Umbilical cord (tissue), 2 donors: Measurements from ENCODE around the gene GDF10. TPM values are rescaled to one million over a fixed set of nuclear protein-coding genes. Genes with fewer than 3 reads are reported as not detected.
A peak's percentile ranks its signal among the peaks of the same experiment; 100 is the strongest.

Source experiments
- DNase-seq: peaks from one replicate; pipeline ENCODE4 v3.0.0-alpha.2; 2015; ENCODE audit warnings: low spot score
- total RNA-seq: library from RNA; depleted of rRNA; stranded (reverse); fragments of >200 nt; gene quantifications from one replicate; pipeline ENCODE4 v1.2.3, GENCODE V29; 2014; ENCODE audit warnings: low replicate concordance; ENCODE audit not compliant: insufficient read depth

GDF10 gene
- total RNA-seq, 1 donor from 2014 or later: 0.48 TPM

DNA sequence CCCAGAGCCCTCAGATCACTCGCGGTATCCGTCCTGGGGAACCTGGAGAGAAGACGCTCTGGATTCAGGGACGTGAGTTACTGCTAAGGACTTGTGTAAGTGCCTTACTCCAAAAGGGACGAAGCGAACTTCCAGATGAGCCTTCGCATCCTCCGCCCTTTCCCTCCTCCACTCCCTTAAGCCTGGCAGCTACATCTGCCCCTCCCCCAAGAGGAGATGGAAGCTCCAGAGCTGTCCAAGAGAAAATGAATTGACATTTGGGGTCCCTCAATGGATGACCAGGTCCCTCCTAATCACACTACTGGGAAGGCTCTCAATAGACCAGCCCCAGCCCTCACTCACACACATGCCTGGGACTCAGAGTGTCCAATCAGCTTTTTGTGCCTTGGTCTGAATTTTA is 31.3 kb upstream of the GDF10 start:
- DNase-seq: no peak

DNA sequence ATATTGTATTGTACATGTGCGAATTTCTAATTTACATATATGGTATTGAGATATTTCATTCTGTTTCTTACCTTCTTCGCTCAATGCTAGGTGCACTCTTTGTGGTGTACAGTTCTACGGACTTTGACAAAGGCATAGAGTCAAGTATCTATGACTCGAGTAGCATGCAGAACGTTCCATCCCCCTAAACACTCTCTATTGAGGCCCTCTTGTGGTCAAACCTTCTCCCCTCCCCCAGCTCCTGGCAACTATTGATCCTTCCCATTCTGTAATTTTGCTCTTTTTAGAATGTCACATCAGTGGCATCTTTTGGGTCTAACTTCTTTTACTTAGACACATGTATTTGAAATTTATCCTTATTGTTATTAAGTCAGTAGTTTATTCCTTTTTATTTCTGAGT is 30.7 kb upstream of the GDF10 start:
- no peak for DNase-seq

DNA sequence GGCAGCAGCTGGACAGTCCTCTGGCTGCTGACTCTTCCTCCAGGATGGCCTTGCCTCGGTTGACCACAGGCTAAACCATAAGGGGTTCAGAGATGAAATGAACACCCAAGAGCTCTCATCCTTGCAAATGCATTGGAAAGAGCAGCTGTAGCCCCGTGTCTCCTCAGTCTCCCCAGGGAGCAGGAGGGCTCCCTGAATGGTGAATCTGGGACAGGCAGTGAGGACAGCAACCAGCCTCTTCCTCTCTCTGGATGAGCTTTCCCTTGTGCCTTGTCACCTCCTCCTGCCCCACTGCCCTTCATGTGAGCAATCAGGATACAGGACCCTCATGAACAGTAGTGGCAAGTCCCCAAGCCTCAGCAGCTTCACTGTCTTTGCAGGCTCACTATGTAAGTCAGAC is 23.9 kb upstream of the GDF10 start:
- DNase-seq: no peak

DNA sequence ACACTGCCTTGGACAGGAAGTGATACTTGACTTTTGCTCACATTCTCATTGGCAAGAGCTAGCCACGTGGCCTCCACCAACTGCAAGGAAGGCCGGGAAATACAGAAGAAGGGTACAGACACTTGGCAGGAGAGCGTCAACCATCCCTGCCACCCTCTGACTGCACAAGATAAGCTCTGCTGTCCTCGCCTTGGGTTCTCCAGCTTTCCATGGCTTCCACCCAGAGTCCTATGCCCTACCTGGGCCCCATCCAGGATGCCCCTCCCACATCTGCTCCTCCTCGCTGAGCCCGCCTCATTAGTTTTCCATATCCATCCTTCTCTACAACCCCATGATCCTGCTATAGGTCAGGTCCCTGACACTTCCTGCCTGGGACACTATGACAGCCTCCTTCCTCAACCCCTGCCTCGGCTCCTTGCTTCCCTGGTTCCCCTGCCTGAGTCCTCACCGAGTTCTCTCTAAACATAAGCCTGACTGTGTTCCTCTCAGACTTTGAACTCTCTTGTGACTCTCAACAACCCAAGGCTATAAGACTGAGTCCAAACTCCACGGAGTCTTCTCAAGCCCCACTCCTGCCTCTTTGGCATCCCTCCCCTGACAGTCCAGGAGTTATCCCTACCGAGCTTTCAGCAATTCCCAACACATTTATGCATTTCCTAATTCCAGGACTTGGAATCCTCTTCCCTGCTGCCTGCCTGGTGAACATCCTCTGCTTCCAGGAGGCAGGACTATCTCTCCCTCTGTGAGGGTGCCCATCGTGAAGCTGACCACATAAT is 23.2 kb upstream of the GDF10 start:
- DNase-seq: no peak

DNA sequence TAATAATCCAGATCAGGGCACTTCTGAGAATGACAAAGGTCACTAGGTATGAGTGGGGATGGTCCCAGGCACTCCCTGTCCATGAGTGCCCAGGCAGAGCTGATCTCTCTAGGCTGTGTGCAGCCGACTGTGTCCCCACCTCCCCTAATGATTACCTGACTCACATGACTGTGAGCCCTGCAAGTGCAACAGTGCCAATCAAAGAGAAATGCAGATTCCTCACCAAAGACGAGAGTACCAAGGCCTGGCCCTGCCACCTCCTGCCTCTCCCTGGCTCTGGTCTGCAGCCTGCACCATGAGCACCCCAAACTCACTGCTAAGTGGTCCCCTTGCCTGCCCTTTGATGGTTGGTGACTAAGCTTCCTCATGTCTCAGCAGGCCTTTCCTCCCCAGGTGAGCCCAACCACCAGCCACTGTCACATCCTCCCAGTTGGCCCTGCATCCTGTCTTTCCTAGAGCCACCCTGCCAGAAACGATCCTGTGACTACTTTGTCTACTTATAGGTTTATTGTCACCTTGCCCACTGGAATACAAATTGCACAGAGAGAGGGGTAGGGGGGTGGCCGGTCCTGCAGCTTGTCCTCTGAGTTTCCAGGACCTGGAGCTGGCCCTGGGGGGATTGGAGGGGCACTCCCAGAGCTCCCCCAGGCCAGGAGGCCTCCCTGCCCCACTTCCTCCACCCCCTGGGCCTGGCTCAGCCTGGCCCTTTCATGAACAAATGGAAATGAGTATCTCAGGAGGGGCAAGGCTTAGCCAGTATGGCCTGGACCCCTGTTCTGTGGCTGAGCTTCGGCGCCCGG is 22.4 kb upstream of the GDF10 start:
- no peak for DNase-seq

DNA sequence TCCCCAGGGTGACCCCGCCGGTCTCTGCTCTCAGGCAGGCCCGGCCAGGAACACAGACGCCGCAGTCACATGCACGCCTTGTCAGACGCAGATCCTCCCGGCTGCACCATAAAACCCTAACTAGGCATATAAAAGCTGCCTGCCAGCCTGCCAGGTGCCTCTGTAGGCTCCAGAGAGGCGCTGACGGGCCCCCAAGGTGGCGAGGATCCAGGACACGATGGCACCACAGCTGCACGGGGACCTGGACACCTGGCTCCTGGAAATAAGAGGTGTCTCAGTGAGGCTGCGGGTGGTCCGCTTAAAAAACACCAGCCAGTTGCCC is 21.9 kb upstream of the GDF10 start:
- no peak for DNase-seq

DNA sequence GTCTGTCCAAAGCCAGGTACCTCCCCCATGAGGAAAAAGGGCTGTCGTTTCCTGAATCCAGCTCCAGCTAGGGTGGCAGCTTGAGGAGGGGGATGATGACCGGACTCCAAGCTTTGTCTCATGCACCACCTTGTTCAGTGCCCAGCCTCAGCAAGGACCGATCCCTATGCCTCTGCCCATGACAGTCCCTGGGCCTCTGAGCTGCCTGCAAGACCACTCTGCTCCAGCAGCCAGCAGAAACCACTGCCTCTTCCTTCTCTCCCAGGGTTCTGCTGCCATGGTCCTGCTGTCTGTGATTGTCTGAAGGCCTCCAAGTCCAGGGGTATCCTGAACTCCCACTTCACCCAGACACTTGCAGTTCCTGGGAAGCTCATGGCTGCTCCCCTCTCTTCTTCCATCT is 21.3 kb upstream of the GDF10 start:
- no peak for DNase-seq

DNA sequence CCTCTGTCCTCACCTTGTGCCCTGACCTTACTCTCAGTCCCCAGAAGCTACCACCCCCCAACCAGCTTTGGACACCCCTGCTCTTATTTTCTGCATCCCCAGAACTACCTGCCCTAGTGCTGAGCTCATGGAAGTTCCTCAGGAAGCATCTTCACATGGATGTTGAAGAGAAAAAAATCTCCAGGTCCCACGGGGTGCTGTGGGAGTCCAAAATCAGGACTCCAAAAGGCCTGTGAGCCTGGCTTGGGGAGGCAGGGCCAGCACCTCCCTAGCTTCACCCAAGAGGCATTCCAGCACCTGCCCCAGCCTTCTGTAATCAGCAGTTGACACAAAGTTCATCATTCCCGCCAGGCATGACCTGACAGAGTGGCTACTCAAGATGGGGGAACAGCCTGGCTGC is 20.7 kb upstream of the GDF10 start:
- no peak for DNase-seq

DNA sequence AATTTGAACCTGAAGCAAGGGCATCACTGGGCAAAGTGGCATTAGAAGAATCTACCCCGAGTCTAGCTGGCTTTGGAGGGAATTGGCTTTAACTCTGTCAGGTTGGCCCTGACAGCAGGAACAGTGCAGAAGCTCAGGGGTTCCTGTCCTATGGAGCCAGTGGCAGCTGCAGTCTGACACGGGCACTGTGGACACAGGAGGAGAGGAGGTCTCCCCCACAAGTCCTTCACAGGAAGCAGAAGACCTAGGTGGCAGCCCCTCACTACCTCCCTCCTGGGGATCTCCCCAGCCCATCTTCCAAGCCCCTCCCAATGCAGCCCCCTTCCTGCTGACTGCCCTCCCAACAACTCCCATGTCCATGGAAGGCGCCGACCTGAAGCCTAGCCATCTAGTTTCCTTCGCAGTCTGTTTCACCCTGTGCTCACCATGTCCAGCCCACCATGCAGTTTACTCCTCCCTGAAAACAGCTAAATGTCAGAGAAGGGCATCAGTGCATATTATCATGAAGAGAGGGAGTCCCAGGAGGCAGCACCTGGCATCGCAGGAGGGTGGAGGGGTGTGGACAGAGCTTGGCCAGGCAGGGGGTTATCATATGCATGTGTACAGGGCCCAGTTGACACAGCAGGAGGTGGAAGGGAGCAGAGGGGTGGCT is 17.9 kb upstream of the GDF10 start:
- DNase-seq: no peak

DNA sequence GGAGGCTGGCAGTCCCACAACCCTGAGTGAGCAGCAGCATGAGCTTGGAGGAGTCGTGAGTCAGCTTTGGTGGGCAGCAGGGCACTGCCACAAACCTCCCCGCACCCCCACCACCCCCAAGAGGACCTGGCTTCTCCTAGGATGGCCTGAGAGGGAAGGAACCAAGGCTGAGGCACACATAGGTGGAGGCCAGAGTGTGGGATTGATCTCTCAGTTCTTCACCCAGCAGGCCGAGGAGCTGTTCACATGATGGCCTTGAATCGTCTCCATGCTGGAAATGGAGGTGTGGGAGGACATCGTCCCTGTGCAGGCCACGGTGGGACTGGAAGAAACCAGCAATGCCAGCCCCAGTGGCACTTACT is 17.4 kb upstream of the GDF10 start:
- DNase-seq: no peak

DNA sequence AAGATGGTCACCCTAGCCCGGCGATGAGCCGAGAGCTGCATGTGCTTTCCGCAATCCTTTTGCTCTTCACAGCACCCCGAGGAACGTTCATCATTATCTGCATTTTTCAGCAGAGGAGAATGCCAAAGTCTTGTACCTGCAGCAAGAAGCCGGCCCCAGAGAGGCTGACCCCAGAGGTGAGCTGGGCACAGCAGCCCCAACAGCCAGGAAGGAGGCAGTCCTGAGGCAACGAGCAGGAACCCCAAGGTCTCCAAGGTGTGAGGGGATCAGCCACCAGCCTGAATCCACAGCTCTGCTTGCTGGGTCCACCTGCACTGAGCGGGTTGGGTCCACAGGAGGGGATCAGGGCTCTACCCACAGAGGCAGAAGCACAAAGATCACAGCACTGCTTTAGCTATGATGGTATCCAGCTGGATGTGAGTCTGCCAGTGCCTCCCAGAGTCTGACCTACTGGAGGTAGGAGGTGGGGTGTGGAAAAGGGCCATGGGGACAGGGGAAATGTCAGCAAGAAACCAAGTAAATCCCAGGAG is 16.8 kb upstream of the GDF10 start:
- DNase-seq: no peak

DNA sequence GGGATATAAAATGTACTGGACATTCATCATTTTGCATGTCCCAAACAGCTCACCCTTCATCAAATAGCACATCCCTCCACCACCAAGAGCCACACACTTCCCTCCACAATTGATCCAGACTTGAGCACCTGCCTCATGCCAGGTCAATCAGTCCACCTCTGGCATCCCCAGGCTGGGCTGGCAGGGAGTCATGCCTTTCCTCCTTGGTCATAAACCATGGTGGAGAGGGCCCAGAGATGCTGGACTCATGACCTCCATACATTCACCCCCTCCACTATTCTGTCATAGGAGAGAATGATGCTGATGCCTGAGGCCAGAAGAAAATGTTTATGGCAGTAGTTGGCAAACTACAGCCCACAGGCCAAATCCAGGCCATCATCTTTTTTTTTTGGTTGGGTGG is 16.1 kb upstream of the GDF10 start:
- DNase-seq: no peak

DNA sequence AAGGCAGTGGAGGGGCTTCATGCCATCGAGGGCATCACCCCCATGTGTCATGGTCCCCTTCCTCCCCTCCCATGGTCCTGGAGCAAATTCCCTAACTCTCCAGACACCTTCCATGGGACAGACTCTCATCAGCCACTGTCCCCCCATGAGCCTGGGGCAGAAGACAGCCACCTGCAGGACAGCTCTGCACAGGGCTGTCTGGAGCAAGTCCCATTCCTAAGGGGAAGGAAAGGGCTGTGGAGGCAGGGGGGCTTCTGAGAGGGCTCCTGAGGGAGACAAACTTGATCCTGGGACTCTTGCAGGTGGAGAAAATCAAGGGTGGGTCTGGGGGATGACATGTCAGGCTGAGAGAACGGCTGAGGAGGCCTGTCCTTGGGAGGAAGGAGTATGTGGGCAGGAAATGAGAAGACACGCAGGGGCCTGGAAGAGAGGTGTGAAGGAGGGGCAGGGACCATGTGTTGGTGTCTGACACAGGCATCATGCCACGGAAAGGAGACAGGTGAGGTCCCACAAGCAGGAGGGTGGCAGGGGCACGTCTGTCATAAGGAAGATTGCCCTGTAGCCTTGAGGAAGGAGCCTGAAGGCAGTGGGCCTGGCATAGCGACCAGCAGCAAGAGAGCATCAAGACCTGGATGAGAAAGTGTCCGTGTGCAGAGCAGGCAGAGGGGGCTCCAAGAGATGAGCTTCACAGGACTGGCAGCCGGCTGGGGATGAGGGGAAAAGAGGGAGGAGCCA is 14.4 kb upstream of the GDF10 start:
- DNase-seq: no peak

DNA sequence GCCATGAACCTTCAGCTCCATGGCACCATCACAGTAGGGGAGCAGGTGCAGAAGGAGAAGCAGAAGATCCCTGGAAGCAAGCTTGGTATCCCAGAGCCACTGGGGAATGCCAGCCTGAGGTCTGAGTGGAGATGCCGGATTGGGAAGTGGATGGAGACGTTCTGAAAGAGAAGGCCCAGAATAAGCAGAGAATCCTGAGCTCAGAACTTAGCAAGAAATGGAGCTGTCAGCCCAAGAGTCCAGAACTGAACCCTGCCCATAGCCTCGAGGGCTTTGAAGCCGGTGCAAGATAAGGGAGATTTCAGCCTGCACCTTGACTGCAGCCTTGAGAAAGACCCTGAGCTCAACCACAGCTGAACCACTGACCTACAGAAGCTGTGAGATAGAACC is 13.9 kb upstream of the GDF10 start:
- DNase-seq: no peak

DNA sequence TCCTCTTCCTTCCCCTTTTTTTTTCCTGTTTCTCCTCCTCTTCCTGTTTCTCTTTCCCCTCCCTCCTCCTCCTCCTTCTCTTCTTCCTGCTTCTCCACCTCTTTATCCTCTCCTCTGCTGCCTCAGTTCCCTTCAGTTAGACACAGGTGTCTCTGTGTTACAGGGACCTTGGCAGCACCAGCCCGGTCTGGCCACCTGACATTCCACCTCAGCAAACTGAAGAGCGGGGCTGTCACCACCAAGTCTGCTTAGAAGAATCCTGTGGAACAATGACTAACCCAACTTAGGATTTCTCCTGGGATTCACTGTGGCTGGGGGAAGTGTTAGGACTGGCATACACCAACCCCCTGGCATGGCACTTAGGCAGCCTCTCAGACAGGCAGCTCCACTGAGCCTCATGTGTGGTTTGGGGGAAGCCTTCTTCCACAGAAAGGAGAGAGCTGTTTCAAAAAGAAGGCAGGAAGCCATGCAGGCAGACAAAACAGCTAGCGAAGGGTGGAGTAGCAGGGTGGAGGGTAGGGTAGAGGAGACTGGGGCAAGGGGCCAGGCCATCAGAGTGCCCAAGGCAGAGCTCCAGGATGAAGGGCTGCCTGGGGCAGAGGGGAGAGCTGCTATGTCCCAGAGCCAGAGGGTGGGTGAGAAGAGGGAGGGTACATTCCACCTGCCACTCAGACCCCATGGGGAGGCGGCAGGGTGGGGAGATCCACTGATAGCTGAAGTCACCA is 13.2 kb upstream of the GDF10 start:
- no peak for DNase-seq

DNA sequence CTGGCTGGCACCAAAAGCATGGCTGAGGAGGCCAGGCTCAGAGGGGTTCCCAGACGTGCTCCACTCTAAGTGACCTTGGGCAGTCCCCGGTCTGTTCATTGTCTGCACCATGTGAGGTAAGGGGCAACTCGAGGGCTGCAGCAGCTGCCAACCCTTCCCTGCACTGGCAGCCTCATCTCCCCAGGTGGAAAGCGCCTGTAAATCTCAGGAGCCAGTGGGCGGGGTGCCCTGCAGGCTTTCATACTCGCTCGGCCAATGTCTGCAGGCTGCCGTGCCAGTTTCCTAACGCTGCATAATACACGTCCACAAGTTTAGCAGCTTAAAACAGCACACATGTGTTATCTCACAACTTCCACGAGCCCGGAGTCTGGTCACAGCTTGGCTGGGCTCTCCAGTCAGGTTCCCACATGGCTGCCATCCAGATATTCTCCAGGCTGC is 12.6 kb upstream of the GDF10 start:
- DNase-seq: peak; percentile 68

DNA sequence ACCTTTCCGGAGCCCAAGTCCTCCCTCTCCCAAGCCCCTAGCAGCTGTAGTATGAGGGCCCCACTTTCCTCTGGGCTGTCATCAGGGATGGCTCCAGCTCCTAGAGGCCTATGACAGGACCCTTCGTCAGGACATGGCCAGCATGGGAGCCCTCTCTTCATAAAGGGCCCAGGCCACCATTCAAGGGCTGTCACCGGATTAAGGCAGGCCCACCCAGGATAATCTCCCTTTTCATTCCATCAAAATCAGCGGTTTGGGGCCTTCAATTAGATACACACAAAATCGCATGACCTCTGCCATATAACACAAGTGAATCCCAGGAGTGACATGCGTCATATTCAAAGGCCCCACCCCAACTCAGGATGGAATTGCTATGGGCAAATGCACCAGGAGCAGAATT is 12.2 kb upstream of the GDF10 start:
- DNase-seq: no peak

DNA sequence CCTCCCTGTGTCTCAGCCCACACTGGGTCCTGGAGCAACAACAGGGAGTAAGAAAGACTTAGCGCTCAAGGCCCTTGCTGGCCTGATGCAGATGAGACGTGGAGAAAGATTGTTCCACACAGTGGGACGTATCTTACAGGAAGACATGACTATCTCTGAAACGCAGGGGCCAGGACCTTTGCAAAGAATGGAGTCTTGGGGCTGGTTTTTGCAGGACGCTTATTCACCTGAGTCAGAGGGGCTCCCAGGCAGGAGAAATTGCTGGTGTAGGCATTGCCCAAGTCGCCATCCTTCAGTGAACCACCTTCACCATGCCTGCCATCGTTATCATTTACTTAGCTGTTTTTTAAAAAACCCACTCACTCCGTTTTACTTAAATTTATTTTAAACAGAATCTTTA is 11.8 kb upstream of the GDF10 start:
- no peak for DNase-seq

DNA sequence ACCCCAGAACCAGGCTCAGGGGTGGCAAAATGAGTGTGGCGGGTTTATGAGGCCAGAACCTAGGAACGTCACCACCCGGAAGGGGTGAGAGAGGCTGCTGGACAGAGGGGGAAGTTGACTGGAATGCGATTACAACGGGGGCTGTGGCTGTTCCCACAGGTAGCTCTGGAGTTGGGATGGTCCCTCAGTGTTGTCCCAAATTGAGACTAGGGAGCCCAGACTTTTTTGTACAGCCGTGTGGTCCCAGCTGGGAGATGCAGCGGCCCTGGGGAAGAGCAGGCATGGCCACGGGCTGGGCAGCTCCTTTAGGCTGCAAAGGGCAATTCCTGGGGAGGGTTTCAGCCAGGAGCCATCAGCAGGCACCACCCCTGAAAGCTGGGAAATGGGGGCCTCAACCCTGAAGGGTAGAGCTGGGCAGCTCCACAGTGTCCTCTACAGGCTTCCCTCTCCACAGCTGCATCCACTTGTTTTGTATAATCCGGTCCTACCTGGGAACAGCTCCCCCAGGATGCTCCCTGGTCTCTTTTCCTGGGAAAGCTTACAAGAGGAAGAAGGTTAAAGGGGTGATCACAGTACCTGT is 11.0 kb upstream of the GDF10 start:
- no peak for DNase-seq

DNA sequence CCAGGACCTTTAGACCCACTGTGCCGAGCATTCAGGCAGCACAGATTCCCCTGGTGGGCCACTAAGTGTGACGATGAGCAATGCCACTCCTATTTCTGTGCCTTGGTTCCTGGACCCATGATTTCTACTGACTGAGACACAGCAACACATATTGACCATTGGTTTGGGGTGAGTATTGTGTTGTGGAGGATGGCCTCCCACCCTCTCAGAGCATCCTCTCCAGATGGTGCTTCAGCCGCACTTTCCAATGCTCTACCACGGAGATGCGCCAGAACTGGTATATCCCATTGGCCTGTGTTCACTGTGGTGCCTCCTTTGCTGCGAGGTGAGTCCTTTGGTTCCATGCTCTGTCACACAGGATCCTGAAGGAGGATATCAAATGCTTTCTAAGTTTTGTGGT is 10.1 kb upstream of the GDF10 start:
- DNase-seq: no peak

DNA sequence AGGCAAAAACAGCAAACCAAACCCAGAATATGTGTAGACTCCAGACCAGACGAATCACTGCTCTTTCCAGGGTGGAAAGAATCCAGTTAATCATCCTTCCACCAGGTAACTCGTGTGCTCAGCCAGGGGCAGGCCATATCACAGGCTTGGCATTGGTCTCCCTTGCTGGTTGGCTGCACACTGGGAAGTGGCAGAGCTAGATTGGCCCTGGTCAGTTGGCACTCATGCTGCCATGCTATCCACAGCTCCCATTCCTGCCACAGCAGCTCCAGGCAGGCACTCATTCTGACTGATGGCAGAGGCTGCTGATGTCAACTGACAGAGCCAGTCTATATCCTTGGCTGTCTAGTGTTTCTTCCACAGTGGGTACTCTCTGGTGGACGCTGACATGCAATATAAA is 9.7 kb upstream of the GDF10 start:
- DNase-seq: no peak
